Measurements from ENCODE around the gene SYNJ2.

SYNJ2 gene

GRCh38 chr6:158081657-158081935 lies 99.9 kb downstream of the SYNJ2 start:
- DNase-seq (ENCODE audit: low spot score): no peak

- DNase-seq (ENCODE audit: low spot score): no peak
These were observed 102.0 kb downstream of the SYNJ2 start for GRCh38 chr6:158083455-158084325.

GRCh38 chr6:158085261-158086053 lies 103.8 kb downstream of the SYNJ2 start:
- DNase-seq (ENCODE audit: low spot score): no peak

GRCh38 chr6:158086054-158086503 lies 104.4 kb downstream of the SYNJ2 start:
- no peak for DNase-seq (ENCODE audit: low spot score)

- no peak for DNase-seq (ENCODE audit: low spot score)
These were observed 105.0 kb downstream of the SYNJ2 start for GRCh38 chr6:158086504-158087223.

- no peak for DNase-seq (ENCODE audit: low spot score)
These were observed 105.7 kb downstream of the SYNJ2 start for GRCh38 chr6:158087224-158087867.

GRCh38 chr6:158092806-158093205 lies 111.1 kb downstream of the SYNJ2 start:
- no peak for DNase-seq (ENCODE audit: low spot score)

- DNase-seq (ENCODE audit: low spot score): no peak
These were observed 113.4 kb downstream of the SYNJ2 start for GRCh38 chr6:158095031-158095430.

- no peak for DNase-seq (ENCODE audit: low spot score)
These were observed 114.0 kb downstream of the SYNJ2 start for GRCh38 chr6:158095671-158096070.

- no peak for DNase-seq (ENCODE audit: low spot score)
These were observed 121.6 kb downstream of the SYNJ2 start for GRCh38 chr6:158103228-158103627.

GRCh38 chr6:158104696-158105095 lies 123.0 kb downstream of the SYNJ2 start:
- no peak for DNase-seq (ENCODE audit: low spot score)

- DNase-seq (ENCODE audit: low spot score): no peak
These were observed 128.1 kb downstream of the SYNJ2 start for GRCh38 chr6:158109748-158110147.

- no peak for DNase-seq (ENCODE audit: low spot score)
These were observed 129.3 kb downstream of the SYNJ2 start for GRCh38 chr6:158110986-158111385.

- DNase-seq (ENCODE audit: low spot score): no peak
These were observed 130.3 kb downstream of the SYNJ2 start for GRCh38 chr6:158111987-158112386.

GRCh38 chr6:158113802-158114201 lies 132.1 kb downstream of the SYNJ2 start:
- DNase-seq (ENCODE audit: low spot score): no peak

- DNase-seq (ENCODE audit: low spot score): no peak
These were observed 133.4 kb downstream of the SYNJ2 start for GRCh38 chr6:158115102-158115501.

- no peak for DNase-seq (ENCODE audit: low spot score)
These were observed 133.8 kb downstream of the SYNJ2 start for GRCh38 chr6:158115508-158115907.

GRCh38 chr6:158118886-158119285 lies 137.2 kb downstream of the SYNJ2 start:
- no peak for DNase-seq (ENCODE audit: low spot score)

- no peak for DNase-seq (ENCODE audit: low spot score)
These were observed 139.7 kb downstream of the SYNJ2 start for GRCh38 chr6:158121335-158121734.

- no peak for DNase-seq (ENCODE audit: low spot score)
These were observed 140.4 kb downstream of the SYNJ2 start for GRCh38 chr6:158122048-158122447.

- no peak for DNase-seq (ENCODE audit: low spot score)
These were observed 142.6 kb downstream of the SYNJ2 start for GRCh38 chr6:158124288-158124687.

- DNase-seq (ENCODE audit: low spot score): no peak
These were observed 143.6 kb downstream of the SYNJ2 start for GRCh38 chr6:158125271-158125670.

Measured in HuH-7.5 (cell line).